K562 (cell line): ENCODE measurements around the gene CALD1. TPM values are rescaled to one million over a fixed set of nuclear protein-coding genes. Genes with fewer than 3 reads are reported as not detected.

ENCODE experiments used
- HDAC1 ChIP-seq, 2 experiments: fragments of 450-650 bp; IDR thresholded peaks; 2 replicates each; pipeline ENCODE4 v1.6.1; 2016 to 2017; ENCODE audit warnings: inconsistent platforms in 1 of 2, mild to moderate bottlenecking in 1 of 2, moderate library complexity in 1 of 2
- KAT7 ChIP-seq: sonication (generic); formaldehyde crosslinking; IDR thresholded peaks from 2 replicates; pipeline ENCODE4 v1.8.0; 2022; ENCODE audit warnings: missing genetic modification reagents, mild to moderate bottlenecking, borderline replicate concordance
- SOX6 ChIP-seq: fragments of 450-650 bp; IDR thresholded peaks from 2 replicates; pipeline ENCODE4 v1.6.1; 2014; ENCODE audit warnings: mild to moderate bottlenecking
- YBX1 ChIP-seq: fragments of 450-650 bp; IDR thresholded peaks from 2 replicates; pipeline ENCODE4 v1.7.1; 2016; ENCODE audit warnings: mild to moderate bottlenecking
- polyA plus RNA-seq, 8 experiments: library from polyadenylated mRNA; depleted of rRNA in 4 of 8; stranded (reverse) in 5 of 8; unstranded in 3 of 8; fragments of >200 nt; fragmentation: Nextera tagmentation in 2 of 8; fragmentation: Illumina TruSeq in 1 of 8; extraction: Ambion mirVana in 2 of 8; extraction: Trizol in 1 of 8; gene quantifications; 2 replicates each; pipeline versions ENCODE4 v1.2.1 to v1.2.3, GENCODE V29; 2011 to 2014; ENCODE audit warnings: inconsistent platforms in 1 of 8, missing spikeins in 1 of 8
- total RNA-seq, 7 experiments: library from RNA; depleted of rRNA in 6 of 7; stranded (reverse); fragments of >200 nt in 6 of 7; fragmentation: Illumina TruSeq in 2 of 7; extraction: Trizol in 2 of 7; gene quantifications; 2 replicates each; pipeline versions ENCODE4 v1.2.1 to v1.2.3, GENCODE V29; 2011 to 2021; ENCODE audit warnings: low replicate concordance in 1 of 7
- TF ChIP-seq, protein P1 (sequence below): sonication (generic); formaldehyde crosslinking; IDR thresholded peaks from 2 replicates; pipeline ENCODE4 v1.8.0; 2022; ENCODE audit warnings: missing genetic modification reagents, mild to moderate bottlenecking, moderate library complexity, borderline replicate concordance
- TF ChIP-seq, protein P2 (sequence below): fragments of 450-650 bp; IDR thresholded peaks from 2 replicates; pipeline ENCODE4 v1.6.1; 2017; ENCODE audit warnings: antibody characterized with exemption
- TF ChIP-seq, protein P3 (sequence below): fragments of 250-450 bp; sonication (Bioruptor Pico); IDR thresholded peaks from 2 replicates; pipeline ENCODE4 v1.8.0; 2022; ENCODE audit warnings: moderate library complexity, mild to moderate bottlenecking, inconsistent platforms

The CALD1 gene
- total and polyA plus RNA-seq, 9 of the 15 experiments (the other 6 are each of a cell fraction or from before 2014, with no cell fraction given), result 0.40 TPM; not detected in 8

DNA sequence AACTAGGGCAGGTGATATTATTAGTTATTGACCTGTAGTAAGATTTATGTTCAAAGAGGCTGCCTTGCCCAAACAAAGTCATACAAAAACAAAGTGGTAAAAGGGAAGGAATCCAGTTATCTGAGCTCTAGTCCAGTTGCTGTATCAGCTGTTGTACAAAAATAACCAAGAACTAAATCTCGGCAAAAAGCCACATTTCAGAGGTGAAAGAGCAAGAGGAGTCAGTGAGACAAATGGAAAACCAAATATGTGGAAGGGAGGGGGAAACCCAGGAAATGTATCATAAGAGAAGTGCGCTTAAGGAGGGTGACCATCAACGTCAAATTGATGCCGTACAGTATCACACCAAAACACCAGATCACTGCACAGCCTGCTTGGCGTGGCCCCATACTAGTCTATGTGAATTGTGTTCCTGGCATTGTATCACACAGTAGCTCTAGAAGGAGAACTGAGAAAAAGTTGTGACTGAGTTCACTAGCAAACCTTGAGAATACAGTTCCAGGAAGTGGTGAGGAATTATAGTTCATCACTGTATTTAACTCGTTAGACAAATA lies 213.3 kb downstream of the CALD1 start (continued):
- TF ChIP-seq, protein P1, sequence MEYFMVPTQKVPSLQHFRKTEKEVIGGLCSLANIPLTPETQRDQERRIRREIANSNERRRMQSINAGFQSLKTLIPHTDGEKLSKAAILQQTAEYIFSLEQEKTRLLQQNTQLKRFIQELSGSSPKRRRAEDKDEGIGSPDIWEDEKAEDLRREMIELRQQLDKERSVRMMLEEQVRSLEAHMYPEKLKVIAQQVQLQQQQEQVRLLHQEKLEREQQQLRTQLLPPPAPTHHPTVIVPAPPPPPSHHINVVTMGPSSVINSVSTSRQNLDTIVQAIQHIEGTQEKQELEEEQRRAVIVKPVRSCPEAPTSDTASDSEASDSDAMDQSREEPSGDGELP (CRISPR knock-in tag), result no peak
- TF ChIP-seq, protein P2, sequence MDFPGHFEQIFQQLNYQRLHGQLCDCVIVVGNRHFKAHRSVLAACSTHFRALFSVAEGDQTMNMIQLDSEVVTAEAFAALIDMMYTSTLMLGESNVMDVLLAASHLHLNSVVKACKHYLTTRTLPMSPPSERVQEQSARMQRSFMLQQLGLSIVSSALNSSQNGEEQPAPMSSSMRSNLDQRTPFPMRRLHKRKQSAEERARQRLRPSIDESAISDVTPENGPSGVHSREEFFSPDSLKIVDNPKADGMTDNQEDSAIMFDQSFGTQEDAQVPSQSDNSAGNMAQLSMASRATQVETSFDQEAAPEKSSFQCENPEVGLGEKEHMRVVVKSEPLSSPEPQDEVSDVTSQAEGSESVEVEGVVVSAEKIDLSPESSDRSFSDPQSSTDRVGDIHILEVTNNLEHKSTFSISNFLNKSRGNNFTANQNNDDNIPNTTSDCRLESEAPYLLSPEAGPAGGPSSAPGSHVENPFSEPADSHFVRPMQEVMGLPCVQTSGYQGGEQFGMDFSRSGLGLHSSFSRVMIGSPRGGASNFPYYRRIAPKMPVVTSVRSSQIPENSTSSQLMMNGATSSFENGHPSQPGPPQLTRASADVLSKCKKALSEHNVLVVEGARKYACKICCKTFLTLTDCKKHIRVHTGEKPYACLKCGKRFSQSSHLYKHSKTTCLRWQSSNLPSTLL, result no peak
- TF ChIP-seq SOX6 (no peak), YBX1 (no peak), KAT7 (CRISPR knock-in tag) (no peak), HDAC1 (IDR thresholded peaks at IDR 0.05) (no peak)
- TF ChIP-seq, protein P3, sequence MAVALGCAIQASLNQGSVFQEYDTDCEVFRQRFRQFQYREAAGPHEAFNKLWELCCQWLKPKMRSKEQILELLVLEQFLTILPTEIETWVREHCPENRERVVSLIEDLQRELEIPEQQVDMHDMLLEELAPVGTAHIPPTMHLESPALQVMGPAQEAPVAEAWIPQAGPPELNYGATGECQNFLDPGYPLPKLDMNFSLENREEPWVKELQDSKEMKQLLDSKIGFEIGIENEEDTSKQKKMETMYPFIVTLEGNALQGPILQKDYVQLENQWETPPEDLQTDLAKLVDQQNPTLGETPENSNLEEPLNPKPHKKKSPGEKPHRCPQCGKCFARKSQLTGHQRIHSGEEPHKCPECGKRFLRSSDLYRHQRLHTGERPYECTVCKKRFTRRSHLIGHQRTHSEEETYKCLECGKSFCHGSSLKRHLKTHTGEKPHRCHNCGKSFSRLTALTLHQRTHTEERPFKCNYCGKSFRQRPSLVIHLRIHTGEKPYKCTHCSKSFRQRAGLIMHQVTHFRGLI (CRISPR knock-in tag), result no peak
